ENCODE results near the gene ERGIC1. TPM values are rescaled to one million over a fixed set of nuclear protein-coding genes. Genes with fewer than 3 reads are reported as not detected.

ERGIC1 gene
- total RNA-seq, 4 donors from 2014 or later = 60.9 to 123 (median 99.3) TPM

- Histone ChIP-seq H3K4me3 (no peak overlapping the region), H3K27me3 (no peaks in the 10 kb centered on the region), H3K36me3 (peaks cover 0 to 88% (median 4%) of the 10 kb centered on the region in 3 donors), H3K4me1 (no peaks in the 10 kb centered on the region), H3K9me3 (no peaks in the 10 kb centered on the region), H3K27ac (no peak overlapping the region)
- TF ChIP-seq EP300 (IDR thresholded peaks at IDR 0.05) = no peak
- TF ChIP-seq, protein P1, sequence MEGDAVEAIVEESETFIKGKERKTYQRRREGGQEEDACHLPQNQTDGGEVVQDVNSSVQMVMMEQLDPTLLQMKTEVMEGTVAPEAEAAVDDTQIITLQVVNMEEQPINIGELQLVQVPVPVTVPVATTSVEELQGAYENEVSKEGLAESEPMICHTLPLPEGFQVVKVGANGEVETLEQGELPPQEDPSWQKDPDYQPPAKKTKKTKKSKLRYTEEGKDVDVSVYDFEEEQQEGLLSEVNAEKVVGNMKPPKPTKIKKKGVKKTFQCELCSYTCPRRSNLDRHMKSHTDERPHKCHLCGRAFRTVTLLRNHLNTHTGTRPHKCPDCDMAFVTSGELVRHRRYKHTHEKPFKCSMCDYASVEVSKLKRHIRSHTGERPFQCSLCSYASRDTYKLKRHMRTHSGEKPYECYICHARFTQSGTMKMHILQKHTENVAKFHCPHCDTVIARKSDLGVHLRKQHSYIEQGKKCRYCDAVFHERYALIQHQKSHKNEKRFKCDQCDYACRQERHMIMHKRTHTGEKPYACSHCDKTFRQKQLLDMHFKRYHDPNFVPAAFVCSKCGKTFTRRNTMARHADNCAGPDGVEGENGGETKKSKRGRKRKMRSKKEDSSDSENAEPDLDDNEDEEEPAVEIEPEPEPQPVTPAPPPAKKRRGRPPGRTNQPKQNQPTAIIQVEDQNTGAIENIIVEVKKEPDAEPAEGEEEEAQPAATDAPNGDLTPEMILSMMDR (IDR thresholded peaks at IDR 0.05) = no peak
- DNase-seq (ENCODE audit: low spot score in 2 of 2) = no peak
- 73 to 78% methylated on average over 8 of the region's 8 CpGs for WGBS, 2 donors
These were observed 109.9 kb downstream of the ERGIC1 start for GRCh38 chr5:172943906-172944305.

DNA sequence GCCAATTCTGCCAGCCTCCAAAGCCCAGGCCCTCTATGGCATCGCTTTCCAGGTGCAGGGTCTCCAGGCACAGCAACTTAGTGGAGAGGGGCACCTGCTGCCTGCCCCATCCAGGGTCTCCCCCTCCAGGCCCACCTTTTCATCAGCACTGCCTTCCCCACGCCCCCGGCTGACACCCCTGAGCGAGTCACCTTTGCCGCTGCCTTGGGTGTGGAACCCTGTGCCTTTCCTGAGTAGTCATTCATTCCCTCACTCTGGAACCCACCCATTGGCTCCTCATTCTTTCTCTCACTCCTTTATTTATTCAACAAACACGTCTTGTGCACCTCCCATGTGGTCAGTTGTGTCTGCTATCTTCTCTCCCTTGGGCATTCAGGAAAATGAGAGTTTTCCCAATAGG lies 110.7 kb downstream of the ERGIC1 start:
- Histone ChIP-seq H3K4me3 (no peak overlapping the region), H3K9me3 (no peaks in the 10 kb centered on the region), H3K27ac (no peak overlapping the region), H3K4me1 (no peaks in the 10 kb centered on the region), H3K27me3 (no peaks in the 10 kb centered on the region), H3K36me3 (peaks cover 0 to 88% (median 4%) of the 10 kb centered on the region in 3 donors)
- 86 to 90% methylated on average over 6 of the region's 6 CpGs for WGBS, 2 donors
- TF ChIP-seq, protein P1 (IDR thresholded peaks at IDR 0.05) = no peak
- TF ChIP-seq EP300 (IDR thresholded peaks at IDR 0.05) (no peak), POLR2A (IDR thresholded peaks at IDR 0.05) (no peak)
- DNase-seq (ENCODE audit: low spot score in 2 of 2) = no peak

DNA sequence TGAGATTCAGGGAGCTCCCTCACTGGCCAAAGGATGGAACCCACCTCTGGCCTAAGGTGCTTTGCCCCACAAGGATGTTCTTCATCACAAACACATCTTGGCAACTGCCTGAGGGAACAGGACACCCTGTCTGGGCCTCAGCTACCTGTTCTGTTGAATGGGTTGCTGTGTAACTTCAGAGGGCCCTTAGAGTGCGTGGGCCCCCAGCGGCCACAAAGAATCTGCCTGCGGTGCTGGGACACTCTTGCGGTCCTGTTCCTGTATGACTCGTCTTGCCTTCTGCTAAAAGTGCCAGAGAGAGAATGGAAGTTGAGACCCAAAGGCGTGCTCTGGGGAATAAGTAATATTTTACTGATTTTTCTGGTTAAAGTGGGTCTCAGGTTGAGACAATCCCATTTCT lies 111.1 kb downstream of the ERGIC1 start:
- no peak overlapping the region for H3K27ac ChIP-seq
- H3K27me3 ChIP-seq = no peaks in the 10 kb centered on the region
- DNase-seq (ENCODE audit: low spot score in 2 of 2) = no peak
- no peaks in the 10 kb centered on the region for H3K4me1 ChIP-seq
- no peak for TF ChIP-seq EP300 (IDR thresholded peaks at IDR 0.05)
- no peak for TF ChIP-seq POLR2A (IDR thresholded peaks at IDR 0.05)
- TF ChIP-seq, protein P1 (IDR thresholded peaks at IDR 0.05) = no peak
- no peak overlapping the region for H3K4me3 ChIP-seq
- H3K36me3 ChIP-seq = peaks cover 0 to 88% (median 4%) of the 10 kb centered on the region in 3 donors
- WGBS, 2 donors = 87 to 94% methylated on average over 6 of the region's 6 CpGs
- H3K9me3 ChIP-seq = no peaks in the 10 kb centered on the region

DNA sequence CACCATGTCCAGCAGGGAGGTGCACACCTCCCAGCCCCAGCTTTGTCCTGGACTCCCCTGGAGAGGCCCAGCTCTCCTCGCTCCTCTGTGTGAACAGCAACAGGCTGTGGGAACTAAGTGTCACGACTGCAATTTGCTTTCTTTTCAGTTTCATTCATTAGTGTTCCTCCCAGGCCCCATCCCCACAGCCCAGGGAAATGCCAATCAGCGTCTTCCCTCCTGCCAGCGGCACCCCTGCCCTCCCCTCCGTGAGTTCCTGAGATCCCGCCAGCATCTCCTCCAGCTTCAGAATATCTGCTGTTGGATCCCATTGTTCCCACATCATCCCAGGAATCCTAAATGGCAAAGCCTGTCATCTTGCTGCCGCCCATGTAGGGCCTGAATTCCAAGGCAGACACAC lies 112.1 kb downstream of the ERGIC1 start:
- Histone ChIP-seq H3K9me3 (no peaks in the 10 kb centered on the region), H3K36me3 (peaks cover 0 to 92% (median 11%) of the 10 kb centered on the region in 3 donors), H3K4me3 (no peak overlapping the region), H3K4me1 (no peaks in the 10 kb centered on the region), H3K27ac (no peak overlapping the region), H3K27me3 (no peaks in the 10 kb centered on the region)
- TF ChIP-seq, protein P1 (IDR thresholded peaks at IDR 0.05) = no peak
- TF ChIP-seq POLR2A (IDR thresholded peaks at IDR 0.05) (no peak), EP300 (IDR thresholded peaks at IDR 0.05) (no peak)
- DNase-seq (ENCODE audit: low spot score in 2 of 2) = no peak
- 84 to 88% methylated on average over 7 of the region's 7 CpGs for WGBS, 2 donors

DNA sequence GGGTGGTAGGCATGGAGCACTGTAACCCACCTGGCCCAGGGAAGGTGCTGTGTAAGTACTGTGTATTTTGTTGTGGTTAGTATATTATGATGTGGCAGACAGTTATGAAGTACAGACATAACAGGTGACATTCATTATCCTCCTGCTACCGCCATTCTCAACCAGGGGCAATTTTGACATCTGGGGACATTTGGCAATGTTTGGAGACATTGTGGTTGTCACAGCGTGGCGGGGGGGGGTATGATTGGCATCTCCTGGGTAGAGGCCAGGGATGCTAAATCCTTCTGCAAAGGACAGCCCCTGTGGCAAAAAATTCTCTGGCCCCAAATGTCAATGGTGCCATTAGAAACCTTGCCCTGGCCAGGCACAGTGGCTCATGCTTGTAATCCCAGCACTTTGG lies 115.4 kb downstream of the ERGIC1 start:
- DNase-seq (ENCODE audit: low spot score in 2 of 2) = no peak
- H3K27me3 ChIP-seq = no peaks in the 10 kb centered on the region
- TF ChIP-seq, protein P1 (IDR thresholded peaks at IDR 0.05) = no peak
- TF ChIP-seq EP300 (IDR thresholded peaks at IDR 0.05) (no peak), POLR2A (IDR thresholded peaks at IDR 0.05) (no peak)
- no peak overlapping the region for H3K27ac ChIP-seq
- no peak overlapping the region for H3K4me3 ChIP-seq
- WGBS, 2 donors = 87 to 94% methylated on average over 3 of the region's 3 CpGs
- H3K4me1 ChIP-seq = no peaks in the 10 kb centered on the region
- H3K36me3 ChIP-seq = peaks cover 0 to 71% (median 12%) of the 10 kb centered on the region in 3 donors
- H3K9me3 ChIP-seq = no peaks in the 10 kb centered on the region

Measured in tibial nerve (tissue), 4 donors.